Stimulated activated CD8-positive, alpha-beta memory T cell treated with anti-CD3 and anti-CD28 coated beads, Interleukin-15, amount 100 ng/mL, for 1 hour (primary cell): ENCODE results near the gene QSER1.
"Not testable (repeated sequence)": the region's sequence is repeated elsewhere in the genome, so short reads cannot be mapped to it uniquely, and the experiment has no call there.

ENCODE experiments used
- DNase-seq: peaks from one replicate; pipeline ENCODE4 v3.0.0-alpha.2; 2020; ENCODE audit warnings: low read depth

Gene QSER1

GRCh38 chr11:33001281-33001680, 108.7 kb downstream of the QSER1 start:
- no peak for DNase-seq

GRCh38 chr11:33001751-33002542, 109.3 kb downstream of the QSER1 start:
- DNase-seq, result no peak

- DNase-seq, result no peak
These were observed 112.6 kb downstream of the QSER1 start for GRCh38 chr11:33005175-33005574.

GRCh38 chr11:33006010-33006409, 113.4 kb downstream of the QSER1 start:
- DNase-seq, result no peak

- DNase-seq, result no peak
These were observed 121.1 kb downstream of the QSER1 start for GRCh38 chr11:33013755-33014154.

GRCh38 chr11:33015621-33016551, 123.3 kb downstream of the QSER1 start, which contains the start of gene DEPDC7:
Gene DEPDC7, plus strand, starts transcription at chr11:33015878. Its CDS starts 78 bp downstream, at chr11:33015956.
- DNase-seq, result peak; percentile 48

GRCh38 chr11:33016654-33017053, 124.0 kb downstream of the QSER1 start:
- no peak for DNase-seq

GRCh38 chr11:33017478-33017877, 124.9 kb downstream of the QSER1 start:
- no peak for DNase-seq

GRCh38 chr11:33017965-33018364, 125.4 kb downstream of the QSER1 start:
- DNase-seq, result no peak

- no peak for DNase-seq
These were observed 126.2 kb downstream of the QSER1 start for GRCh38 chr11:33018840-33019239.

GRCh38 chr11:33021501-33021900, 128.9 kb downstream of the QSER1 start:
- no peak for DNase-seq

GRCh38 chr11:33021937-33022336, 129.3 kb downstream of the QSER1 start:
- DNase-seq, result no peak

GRCh38 chr11:33025339-33025722, 132.7 kb downstream of the QSER1 start:
- DNase-seq, result no peak

GRCh38 chr11:33027233-33027632, 134.6 kb downstream of the QSER1 start:
- no peak for DNase-seq

- no peak for DNase-seq
These were observed 135.4 kb downstream of the QSER1 start for GRCh38 chr11:33027846-33028536.

- DNase-seq, result no peak
These were observed 135.9 kb downstream of the QSER1 start for GRCh38 chr11:33028537-33028914.

- DNase-seq, result not testable (repeated sequence)
These were observed 136.6 kb downstream of the QSER1 start for GRCh38 chr11:33029218-33029617.
